DMS114 treated with DMSO at 0.1 percent for 48 hours (cell line): ENCODE results near the gene PABPC1L.
A peak's percentile ranks its signal among the peaks of the same experiment; 100 is the strongest.
"Not testable (repeated sequence)": the region's sequence is repeated elsewhere in the genome, so short reads cannot be mapped to it uniquely, and the experiment has no call there.

Experiments
- DNase-seq: peaks from one replicate; lab custom pipeline; 2025; ENCODE audit not compliant: unreplicated experiment; lab: John Stamatoyannopoulos, UW

PABPC1L gene

GRCh38 chr20:44909872-44910689, at the start of gene PABPC1L:
Gene PABPC1L, plus strand, starts transcription at chr20:44910060. Its CDS starts 84 bp downstream, at chr20:44910144.
- DNase-seq = peak; percentile 15

- no peak for DNase-seq
These were observed 48.3 kb upstream of the PABPC1L start for GRCh38 chr20:44861531-44862006.

GRCh38 chr20:44862286-44862685, 47.6 kb upstream of the PABPC1L start:
- DNase-seq = no peak

- not testable (repeated sequence) for DNase-seq
These were observed 46.3 kb upstream of the PABPC1L start for GRCh38 chr20:44863365-44864084.

GRCh38 chr20:44864493-44864892, 45.4 kb upstream of the PABPC1L start:
- DNase-seq = not testable (repeated sequence)

- no peak for DNase-seq
These were observed 43.0 kb upstream of the PABPC1L start for GRCh38 chr20:44866703-44867335.

GRCh38 chr20:44869471-44869870, 40.4 kb upstream of the PABPC1L start:
- DNase-seq = no peak

- DNase-seq = not testable (repeated sequence)
These were observed 27.5 kb upstream of the PABPC1L start for GRCh38 chr20:44882360-44882759.

- DNase-seq = no peak
These were observed 26.5 kb upstream of the PABPC1L start for GRCh38 chr20:44883214-44883902.

GRCh38 chr20:44884907-44885391, 24.9 kb upstream of the PABPC1L start:
- no peak for DNase-seq

GRCh38 chr20:44885392-44886265, 24.2 kb upstream of the PABPC1L start, which contains the start of gene YWHAB:
Gene YWHAB, plus strand, starts transcription at chr20:44885705. Its CDS starts 15,829 bp downstream, at chr20:44901534.
- DNase-seq = peak; percentile 92

GRCh38 chr20:44886266-44886651, 23.6 kb upstream of the PABPC1L start:
- no peak for DNase-seq

GRCh38 chr20:44886828-44887227, 23.0 kb upstream of the PABPC1L start:
- no peak for DNase-seq

- DNase-seq = no peak
These were observed 22.4 kb upstream of the PABPC1L start for GRCh38 chr20:44887466-44887865.

- no peak for DNase-seq
These were observed 21.4 kb upstream of the PABPC1L start for GRCh38 chr20:44888226-44889103.

GRCh38 chr20:44891826-44892225, 18.0 kb upstream of the PABPC1L start:
- DNase-seq = no peak

- no peak for DNase-seq
These were observed 14.9 kb upstream of the PABPC1L start for GRCh38 chr20:44894959-44895358.

GRCh38 chr20:44896583-44896982, 13.3 kb upstream of the PABPC1L start:
- no peak for DNase-seq

- DNase-seq = no peak
These were observed 12.7 kb upstream of the PABPC1L start for GRCh38 chr20:44897133-44897532.
